G401.6 (cell line): Measurements from ENCODE around the gene PEF1.

Source experiments
- FAIRE-seq: peaks from 2 replicates; lab custom pipeline; 2012; peaks lifted over from hg19 to GRCh38; lab: Jason Lieb, UNC

The PEF1 gene

GRCh38 chr1:31583995-31584868 lies 60.4 kb downstream of the PEF1 start:
- FAIRE-seq, result no peak

- FAIRE-seq, result no peak
Observed at GRCh38 chr1:31583082-31583994, 61.3 kb downstream of the PEF1 start.

- FAIRE-seq, result no peak
Observed at GRCh38 chr1:31581821-31582810, 62.6 kb downstream of the PEF1 start.

- no peak for FAIRE-seq
Observed at GRCh38 chr1:31580891-31581603, 63.6 kb downstream of the PEF1 start.

GRCh38 chr1:31580513-31580870 lies 64.2 kb downstream of the PEF1 start:
- peak; percentile 60 for FAIRE-seq
